ENCODE data around the gene NFATC1. TPM values are rescaled to one million over a fixed set of nuclear protein-coding genes. Genes with fewer than 3 reads are reported as not detected.

Gene NFATC1
- polyA plus RNA-seq, 1 of the 3 experiments (the other 2 are of a cell fraction), result 0.02 TPM

DNA sequence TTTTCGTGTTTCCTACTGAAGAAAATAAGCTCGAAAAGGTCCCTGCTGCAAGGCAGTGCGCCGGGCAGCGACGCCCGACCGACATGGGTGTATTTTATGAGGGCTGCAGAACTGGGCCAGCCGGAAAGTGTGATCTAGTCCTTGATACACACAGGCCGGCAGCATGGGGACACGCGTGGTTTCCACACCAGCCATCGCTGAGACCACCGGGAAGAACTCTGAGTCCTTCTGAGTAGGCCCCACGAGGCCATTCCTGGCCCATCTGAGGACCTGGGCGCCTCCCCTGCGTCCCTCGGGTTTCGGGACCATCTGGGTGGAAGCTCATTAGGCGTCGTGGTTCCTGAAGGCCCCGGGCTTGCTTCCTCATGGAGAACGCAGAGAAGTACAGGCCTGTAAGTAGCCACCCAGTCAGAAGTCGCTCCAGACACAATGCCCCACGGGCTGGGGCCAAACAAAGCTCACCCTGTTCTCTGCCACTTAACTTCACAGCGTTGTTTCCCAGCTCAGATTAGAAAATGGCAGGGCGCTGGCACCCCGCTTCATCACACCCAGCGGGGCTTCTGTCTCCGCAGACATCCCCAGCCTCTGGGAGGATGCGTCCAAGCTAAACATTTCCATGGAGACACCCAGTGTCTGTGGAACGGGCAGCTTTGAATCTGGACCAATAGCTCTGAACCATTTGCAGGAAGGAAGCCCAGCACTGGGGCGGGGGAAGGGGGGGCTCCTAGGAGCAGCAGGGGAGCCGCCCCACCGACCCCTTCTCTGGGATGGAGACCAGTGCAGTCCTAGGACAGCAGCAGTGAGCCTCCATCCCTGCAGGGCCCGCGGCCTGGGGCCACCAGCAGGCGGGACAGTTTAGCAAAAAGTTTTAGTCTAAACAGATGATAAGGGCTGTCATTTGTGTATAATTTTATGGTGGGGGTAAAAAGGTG is 2.4 kb downstream of the NFATC1 start:
- H3K4me2 ChIP-seq, result peak overlapping the region; percentile 59; the same call in 1 of the 2 replicates
- TF ChIP-seq MXI1 (IDR thresholded peaks at IDR 0.05; ENCODE audit: low read depth, low read length), result no peak
- TF ChIP-seq MAX (IDR thresholded peaks at IDR 0.05; ENCODE audit: low read depth), result no peak
- TF ChIP-seq GATA2 (CRISPR knock-in tag; IDR thresholded peaks at IDR 0.05), result no peak
- TF ChIP-seq, protein P1, sequence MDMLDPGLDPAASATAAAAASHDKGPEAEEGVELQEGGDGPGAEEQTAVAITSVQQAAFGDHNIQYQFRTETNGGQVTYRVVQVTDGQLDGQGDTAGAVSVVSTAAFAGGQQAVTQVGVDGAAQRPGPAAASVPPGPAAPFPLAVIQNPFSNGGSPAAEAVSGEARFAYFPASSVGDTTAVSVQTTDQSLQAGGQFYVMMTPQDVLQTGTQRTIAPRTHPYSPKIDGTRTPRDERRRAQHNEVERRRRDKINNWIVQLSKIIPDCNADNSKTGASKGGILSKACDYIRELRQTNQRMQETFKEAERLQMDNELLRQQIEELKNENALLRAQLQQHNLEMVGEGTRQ (IDR thresholded peaks at IDR 0.05; ENCODE audit: borderline replicate concordance, low read depth, low read length), result no peak
- POLR2A ChIA-PET, result no interaction called here
- no peaks in the 10 kb centered on the region for H3F3A ChIP-seq (replicated peaks; ENCODE audit: insufficient read depth)
- no peak overlapping the region for H3K27ac ChIP-seq (ENCODE audit: low read depth in 2 of 2, low read length in 1 of 2)
- H3K27me3 ChIP-seq (ENCODE audit: insufficient read depth), result peaks cover 71% of the 10 kb centered on the region
- H3K9me3 ChIP-seq, result no peaks in the 10 kb centered on the region
- no peaks in the 10 kb centered on the region for H3K9me2 ChIP-seq
- no peaks in the 10 kb centered on the region for H3K79me2 ChIP-seq (ENCODE audit: insufficient read depth)
- DNase-seq, result no peak
- WGBS (ENCODE audit: low lambda C conversion rate), result 22% methylated on average over 18 of the region's 38 CpGs
- H3K4me1 ChIP-seq (ENCODE audit: control insufficient read depth in 1 of 2, insufficient read depth in 2 of 2, low read depth in 1 of 2, low read length in 1 of 2), result no peaks in the 10 kb centered on the region; a peak in 1 of 4 replicates
- peak overlapping the region in 1 of 2 experiments; percentile 32; a peak in 2 of 4 replicates for H3K4me3 ChIP-seq (ENCODE audit: low read depth in 2 of 2, low read length in 1 of 2)
- H3K36me3 ChIP-seq (replicated peaks in 1 of 2; ENCODE audit: control insufficient read depth in 1 of 2, insufficient read depth in 2 of 2, low read length in 1 of 2), result no peaks in the 10 kb centered on the region
- CTCF ChIA-PET, result interaction anchor here (0.7 kb wide), 1 partner anchor 15 kb away, joined by 3 read pairs; no protein-coding TSS in a partner anchor
- peaks cover 14% of the 10 kb centered on the region; the same call in 1 of the 2 replicates for H4K20me1 ChIP-seq (ENCODE audit: insufficient read depth)
- no peak overlapping the region for H2AFZ ChIP-seq (ENCODE audit: low read depth)
- H3K9ac ChIP-seq, result no peak overlapping the region

DNA sequence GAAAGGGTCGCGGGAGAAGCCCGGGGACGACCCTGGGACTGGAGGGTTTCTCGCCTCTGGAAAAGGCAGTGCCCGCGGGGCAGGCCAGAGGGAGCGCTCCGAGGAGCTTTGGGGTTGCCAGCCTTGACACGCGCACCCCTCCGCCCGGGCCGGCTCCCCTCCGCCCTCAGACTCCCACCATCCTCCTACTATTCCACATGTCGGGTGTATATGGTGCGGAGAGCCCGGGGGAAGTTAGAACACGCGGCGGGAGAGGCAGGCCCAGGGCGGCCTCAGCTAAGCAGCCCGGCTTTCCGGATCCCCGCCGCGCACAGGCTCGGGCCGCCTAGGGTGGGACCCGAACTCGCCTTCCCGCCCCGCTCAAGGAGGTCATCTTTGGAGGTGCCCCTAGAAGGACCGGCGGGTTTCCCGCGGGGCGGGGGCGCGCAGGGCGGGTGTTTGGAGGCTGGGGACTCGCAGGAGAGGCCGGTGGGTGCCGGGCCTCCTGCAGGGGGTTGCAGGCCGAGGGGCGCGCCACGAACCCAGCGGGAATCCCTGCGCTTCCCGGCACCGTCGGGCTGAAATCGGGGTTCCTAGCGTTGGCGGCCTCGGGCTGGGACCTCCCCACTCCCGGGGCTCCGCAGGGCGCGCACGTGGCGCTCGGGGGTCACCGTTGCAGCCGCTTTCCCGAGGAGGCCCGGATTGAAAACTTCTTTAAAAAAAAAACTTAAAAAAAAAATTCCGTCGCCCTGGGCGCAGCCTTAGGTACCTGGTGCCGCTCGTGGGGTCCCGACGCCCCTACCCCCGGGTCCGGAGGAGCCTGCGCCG is 3.7 kb downstream of the NFATC1 start:
- Histone ChIP-seq H3K27me3 (ENCODE audit: insufficient read depth) (peaks cover 79% of the 10 kb centered on the region), H3K79me2 (ENCODE audit: insufficient read depth) (no peaks in the 10 kb centered on the region), H3K9ac (no peak overlapping the region), H3K9me3 (no peaks in the 10 kb centered on the region), H3F3A (replicated peaks; ENCODE audit: insufficient read depth) (no peaks in the 10 kb centered on the region), H3K9me2 (no peaks in the 10 kb centered on the region), H3K4me3 (ENCODE audit: low read depth in 2 of 2, low read length in 1 of 2) (no peak overlapping the region), H3K27ac (ENCODE audit: low read depth in 2 of 2, low read length in 1 of 2) (no peak overlapping the region), H2AFZ (ENCODE audit: low read depth) (no peak overlapping the region), H3K36me3 (replicated peaks in 1 of 2; ENCODE audit: control insufficient read depth in 1 of 2, insufficient read depth in 2 of 2, low read length in 1 of 2) (no peaks in the 10 kb centered on the region), H3K4me1 (ENCODE audit: control insufficient read depth in 1 of 2, insufficient read depth in 2 of 2, low read depth in 1 of 2, low read length in 1 of 2) (no peaks in the 10 kb centered on the region; a peak in 1 of 4 replicates), H3K4me2 (no peak overlapping the region), H4K20me1 (ENCODE audit: insufficient read depth) (peaks cover 14% of the 10 kb centered on the region; the same call in 1 of the 2 replicates)
- no peak for DNase-seq
- POLR2A ChIA-PET, result no interaction called here
- CTCF ChIA-PET, result no interaction called here
- TF ChIP-seq JUND (IDR thresholded peaks at IDR 0.05) (no peak), MEF2A (IDR thresholded peaks at IDR 0.05; ENCODE audit: borderline replicate concordance, low read depth) (no peak), USF1 (IDR thresholded peaks at IDR 0.05; ENCODE audit: borderline replicate concordance, low read depth) (no peak), FOXM1 (IDR thresholded peaks at IDR 0.05; ENCODE audit: low read depth) (no peak), EZH2phosphoT487 (IDR thresholded peaks at IDR 0.05; ENCODE audit: borderline replicate concordance, low read depth) (peak; percentile 90)
- WGBS (ENCODE audit: low lambda C conversion rate), result 18% methylated on average over 48 of the region's 79 CpGs
